ENCODE results near the gene SLC47A2.
A peak's percentile ranks its signal among the peaks of the same experiment; 100 is the strongest.

Gene SLC47A2

DNA sequence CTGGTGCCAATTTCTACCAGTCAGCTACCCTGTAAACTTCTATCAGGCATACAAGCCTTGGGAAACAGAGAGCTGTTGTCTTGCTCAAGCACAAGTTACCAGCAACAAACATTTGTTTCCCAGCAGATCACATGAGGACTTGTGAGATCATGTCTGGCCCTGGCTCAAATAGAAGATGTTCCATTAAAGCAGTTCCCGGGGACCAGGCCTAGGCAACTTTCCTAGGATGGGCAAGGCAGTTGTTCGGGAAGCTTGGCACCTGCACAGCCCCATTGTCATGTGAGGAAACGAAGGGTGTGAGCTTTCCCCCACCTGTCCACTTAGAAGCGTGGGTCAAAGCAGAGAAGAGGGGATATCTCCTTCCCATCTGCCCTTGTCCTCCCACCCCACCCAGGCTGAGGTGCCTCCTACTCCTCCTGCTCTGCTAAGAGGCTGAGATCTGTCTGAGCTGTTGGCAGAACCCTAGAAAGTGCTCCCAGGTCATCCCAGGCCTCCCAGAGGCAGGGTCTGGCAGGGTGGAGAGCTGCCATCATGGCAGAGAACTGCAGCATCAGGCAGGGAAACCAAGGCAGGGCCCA lies 11.2 kb upstream of the SLC47A2 start:
- DNase-seq, result no peak

- no peak for DNase-seq
Measured at GRCh38 chr17:19726631-19727376, 10.4 kb upstream of the SLC47A2 start.

DNA sequence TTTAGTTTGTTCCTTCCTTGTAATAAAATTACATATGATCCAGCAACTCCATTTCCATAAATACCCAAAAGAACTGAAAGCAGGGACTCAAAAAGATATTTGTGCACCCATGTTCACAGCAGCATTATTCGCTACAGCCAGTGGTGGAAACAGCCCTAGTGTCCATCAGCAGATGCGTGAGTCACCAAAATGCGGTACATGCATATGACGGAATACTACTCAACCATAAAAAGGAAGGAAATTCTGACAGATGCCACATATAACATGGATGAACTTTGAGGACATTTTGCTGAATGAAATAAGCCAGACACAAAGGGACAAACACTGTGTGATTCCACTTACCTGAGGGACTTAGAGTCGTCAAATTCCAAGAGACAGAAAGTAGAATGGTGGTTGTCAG lies 9.1 kb upstream of the SLC47A2 start:
- no peak for DNase-seq

DNA sequence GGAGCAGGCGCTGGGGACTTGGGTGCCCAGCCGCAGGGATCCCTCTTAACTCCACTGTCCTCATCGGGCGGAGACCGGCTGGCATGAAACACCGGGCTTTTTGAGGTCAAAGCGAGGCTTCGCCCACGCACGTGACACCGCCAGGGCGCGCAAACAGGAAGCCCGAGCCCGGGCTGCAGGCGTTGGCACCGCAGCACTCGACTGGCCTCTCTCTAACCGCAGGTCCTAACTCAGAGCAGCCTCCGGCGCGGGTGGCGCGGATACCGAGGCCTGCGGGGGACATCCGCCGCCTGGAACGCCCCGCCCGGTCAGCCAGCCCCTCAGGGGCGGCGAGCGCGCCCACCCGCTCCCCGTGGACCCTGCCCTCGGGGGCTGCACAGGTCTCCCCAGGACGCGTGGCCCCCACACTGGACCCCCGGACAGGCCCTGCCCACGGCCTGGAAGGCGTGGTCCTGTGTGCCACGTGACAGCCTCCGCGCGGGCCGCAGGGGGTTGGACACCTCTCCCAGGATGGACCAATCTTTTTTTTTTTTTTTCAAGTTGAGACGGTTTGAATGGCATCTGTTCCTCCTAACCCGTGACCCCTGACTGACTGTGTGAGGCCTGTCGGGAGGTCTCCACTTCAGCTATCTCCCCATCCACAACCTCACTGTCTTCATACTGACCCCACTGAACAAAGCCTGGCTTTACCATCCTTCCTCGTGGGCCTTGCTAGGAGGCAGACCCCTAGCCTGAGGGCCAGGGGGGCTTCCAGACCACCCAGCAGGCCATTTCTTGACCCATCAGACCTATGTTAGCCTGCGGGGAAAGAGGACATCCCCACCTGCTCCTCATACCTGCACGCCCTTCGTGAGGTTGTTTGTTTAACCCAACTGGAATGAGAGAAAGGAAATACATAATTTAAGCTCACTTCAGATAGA lies 8.4 kb upstream of the SLC47A2 start:
- peak; percentile 31 for DNase-seq

DNA sequence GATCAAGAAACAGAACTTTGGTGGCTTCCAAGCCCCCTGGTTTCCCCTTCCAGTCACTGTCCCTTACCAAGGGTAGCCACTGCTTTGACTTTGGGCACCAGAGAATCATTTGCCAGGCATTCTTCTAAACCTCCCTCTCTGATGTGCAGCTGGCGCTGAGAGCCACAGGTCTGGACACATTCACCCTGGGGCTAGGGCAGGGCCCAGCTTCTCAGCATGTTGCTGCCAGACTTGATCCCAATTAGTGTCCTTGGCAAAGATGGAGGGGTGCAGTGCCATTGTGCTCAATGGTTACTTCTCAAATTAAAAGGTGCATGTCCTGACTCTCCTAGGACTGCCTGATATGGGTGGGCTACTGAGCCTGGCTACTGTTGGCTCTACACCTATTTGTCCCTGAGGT lies 7.6 kb upstream of the SLC47A2 start:
- no peak for DNase-seq

DNA sequence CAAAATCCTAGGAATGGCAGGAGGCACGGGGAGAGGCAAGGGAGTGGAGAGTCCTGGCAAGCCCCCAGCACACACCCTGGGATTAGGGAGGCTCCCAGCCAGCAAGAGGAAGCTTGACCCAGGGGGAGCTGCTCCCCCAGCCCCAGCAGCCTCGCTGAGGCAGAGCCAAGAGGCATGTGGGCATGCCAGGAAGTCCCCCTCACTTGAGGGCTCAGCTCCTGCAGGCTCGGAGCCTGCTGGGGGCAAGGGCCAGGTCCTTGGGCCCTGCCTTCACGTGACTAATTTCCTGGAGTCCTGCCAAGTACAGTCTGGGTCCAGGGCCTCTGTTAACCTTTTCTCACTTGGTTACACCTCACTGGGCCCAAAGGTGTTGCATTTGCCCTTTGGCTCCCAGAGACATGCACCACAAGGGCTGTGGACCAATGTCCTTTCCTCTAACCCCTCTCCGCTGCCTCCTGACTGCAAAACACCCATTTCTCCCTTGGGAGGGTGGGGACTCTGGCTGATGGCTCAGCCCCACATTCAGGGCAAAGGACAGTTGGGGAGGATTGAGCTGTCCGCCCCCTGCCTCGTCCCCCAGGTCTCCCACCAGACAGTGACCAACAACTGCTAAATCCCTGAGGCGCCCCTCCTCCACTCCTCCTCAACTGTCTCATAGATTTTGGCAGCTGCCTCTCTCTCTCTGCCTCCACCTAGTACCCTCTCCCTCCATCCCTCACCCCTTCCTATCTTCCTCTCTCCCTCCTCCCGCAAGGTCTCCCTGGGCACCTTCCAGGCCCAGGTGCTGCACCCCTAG lies 4.4 kb upstream of the SLC47A2 start:
- DNase-seq, result no peak

- DNase-seq, result no peak
Measured at GRCh38 chr17:19720210-19720475, 3.8 kb upstream of the SLC47A2 start.

DNA sequence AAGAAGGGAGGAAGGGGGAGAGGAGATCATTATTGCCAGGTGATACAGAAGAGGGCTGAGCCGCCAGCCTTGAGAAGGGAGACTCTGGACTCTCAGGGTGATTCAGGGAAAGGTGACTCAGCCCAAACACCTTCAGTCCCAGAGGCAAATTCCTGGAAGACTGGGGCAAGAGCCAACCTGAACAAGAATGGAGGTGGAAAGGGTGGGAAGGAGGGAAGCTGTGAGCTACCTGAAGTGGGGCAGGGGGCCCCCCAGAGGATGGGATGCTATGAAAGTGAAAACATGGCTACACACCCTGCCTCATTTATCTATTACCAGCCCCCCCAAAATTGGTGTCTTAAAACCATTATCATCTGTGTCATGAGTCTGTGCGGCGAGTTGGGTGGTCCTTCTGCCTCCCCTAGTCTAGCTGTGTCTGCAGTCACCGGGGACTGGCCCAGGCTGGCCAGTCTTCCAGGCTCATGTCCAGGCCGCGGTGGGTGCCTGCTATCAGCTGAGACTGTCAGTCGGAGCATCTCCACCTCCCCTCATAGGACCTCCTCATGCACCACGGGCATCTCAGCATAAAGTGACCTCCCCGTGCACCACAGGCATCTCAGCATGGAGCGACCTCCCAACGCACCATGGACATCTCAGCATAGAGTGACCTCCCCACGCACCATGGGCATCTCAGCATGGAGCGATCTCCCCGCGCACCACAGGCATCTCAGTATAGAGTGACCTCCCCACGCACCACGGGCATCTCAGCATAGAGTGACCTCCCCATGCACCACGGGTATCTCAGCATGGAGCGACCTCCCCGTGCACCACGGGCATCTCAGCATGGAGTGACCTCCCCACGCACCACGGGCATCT lies 3.2 kb upstream of the SLC47A2 start:
- DNase-seq, result no peak

- DNase-seq, result no peak
Measured at GRCh38 chr17:19718613-19719354, 2.4 kb upstream of the SLC47A2 start.

GRCh38 chr17:19718041-19718612 lies 1.7 kb upstream of the SLC47A2 start:
- no peak for DNase-seq

DNA sequence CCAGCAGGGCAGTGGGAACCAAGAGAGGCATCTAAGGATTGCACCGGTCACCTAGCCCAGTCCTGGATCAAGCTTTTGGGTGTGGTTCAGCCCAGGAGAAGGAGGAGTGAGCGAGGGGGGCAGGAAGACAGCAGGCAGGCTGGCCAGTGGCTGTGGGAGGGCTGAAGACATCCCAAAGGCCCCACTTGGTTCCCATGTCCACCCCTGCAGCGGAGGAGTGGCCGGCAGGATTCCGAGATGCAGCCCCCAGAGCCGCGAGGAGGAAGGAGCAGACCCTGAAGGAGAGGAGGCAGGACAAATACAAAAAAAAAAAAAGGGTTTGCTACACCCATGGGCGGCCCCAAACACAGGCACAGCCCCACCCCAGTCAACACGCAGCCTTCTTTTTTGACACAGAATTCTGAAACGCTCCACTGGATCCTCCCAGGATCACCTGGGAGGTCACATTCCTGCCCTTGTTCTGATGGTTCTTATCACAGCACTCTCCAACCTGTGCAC lies 1.1 kb upstream of the SLC47A2 start:
- DNase-seq, result no peak

DNA sequence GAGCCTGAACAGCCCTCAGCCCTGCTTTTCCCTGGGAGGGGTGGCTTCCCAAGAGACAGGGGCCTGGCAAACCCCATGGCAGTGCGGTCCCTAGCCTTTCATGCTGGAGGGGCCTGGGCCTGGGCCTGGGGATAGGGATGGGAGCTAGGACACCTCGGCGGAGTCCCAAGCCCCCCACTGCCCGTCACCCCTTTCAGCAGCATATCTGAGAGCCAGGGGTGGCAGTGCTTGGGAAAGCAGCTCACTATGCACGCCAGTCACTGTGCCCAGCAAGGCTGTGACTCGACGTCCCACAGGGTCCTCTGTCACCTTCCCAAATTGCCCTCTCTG lies 612 bp upstream of the SLC47A2 start:
- DNase-seq, result no peak

GRCh38 chr17:19714542-19715411 lies 1.6 kb downstream of the SLC47A2 start:
- DNase-seq, result no peak

- no peak for DNase-seq
Measured at GRCh38 chr17:19713901-19714361, 2.5 kb downstream of the SLC47A2 start.

DNA sequence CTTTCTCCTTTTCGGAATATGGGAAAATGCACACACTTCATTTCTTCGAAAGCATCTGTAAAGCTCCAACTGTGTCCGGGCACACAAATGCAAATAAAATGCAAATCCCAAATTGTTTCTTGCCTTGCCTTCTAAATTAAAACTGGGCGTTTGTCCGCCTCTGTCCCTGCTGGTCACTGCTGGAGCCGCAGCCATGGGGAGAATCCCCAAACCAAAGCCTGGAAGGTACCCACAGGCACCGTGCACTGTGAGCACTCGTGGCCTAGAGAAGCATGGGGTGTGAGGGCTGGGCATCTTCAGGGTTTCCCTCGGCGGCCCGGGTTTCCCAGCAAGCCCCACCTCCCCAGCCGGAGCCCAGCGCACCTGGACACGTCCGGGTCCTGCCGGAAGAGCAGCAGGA lies 2.9 kb downstream of the SLC47A2 start:
- no peak for DNase-seq

DNA sequence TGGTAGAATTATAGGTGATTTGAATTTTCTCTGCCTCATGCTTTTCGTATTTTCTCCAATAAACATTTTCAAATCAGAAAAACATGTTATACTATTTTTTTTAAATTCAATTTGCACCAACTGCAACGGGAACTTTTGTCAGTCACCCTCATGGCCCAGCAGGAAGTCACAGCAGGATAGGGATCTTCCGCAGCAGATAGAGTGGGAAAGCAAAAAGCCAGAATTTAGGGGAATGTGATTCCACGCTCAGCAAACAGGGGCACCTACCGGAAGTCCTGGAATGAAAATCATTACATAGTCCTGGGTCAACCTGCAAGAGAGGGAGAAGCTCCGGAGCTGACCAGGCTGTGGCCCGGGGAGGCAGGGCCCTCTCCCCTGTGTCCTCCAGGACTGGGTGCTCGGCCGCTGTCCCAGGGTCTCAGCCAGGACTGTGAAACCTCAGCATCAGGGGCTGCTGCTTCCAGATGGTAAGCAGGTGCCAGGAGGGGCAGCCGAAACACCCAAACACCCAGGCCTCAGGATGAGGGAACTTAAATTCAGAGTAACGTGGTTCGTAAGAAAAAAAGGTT lies 3.9 kb downstream of the SLC47A2 start:
- DNase-seq, result no peak

GRCh38 chr17:19709841-19710240 lies 6.5 kb downstream of the SLC47A2 start:
- no peak for DNase-seq

GRCh38 chr17:19708431-19709175 lies 7.8 kb downstream of the SLC47A2 start:
- DNase-seq, result no peak

- DNase-seq, result no peak
Measured at GRCh38 chr17:19707728-19708221, 8.6 kb downstream of the SLC47A2 start.

Measured in CD4-positive, alpha-beta T cell treated with Interleukin-4 for 4 hours (primary cell).